HepG2 (cell line): Measurements from ENCODE around the gene ALG9. TPM values are rescaled to one million over a fixed set of nuclear protein-coding genes. Genes with fewer than 3 reads are reported as not detected.

Experiments used
- DNMT3B ChIP-seq: conservative IDR thresholded peaks from 2 replicates; pipeline ENCODE4 v1.6.1; 2016; ENCODE audit warnings: missing biosample characterization, control low read depth
- FLYWCH1 ChIP-seq: sonication (generic); formaldehyde crosslinking; IDR thresholded peaks from 2 replicates; pipeline ENCODE4 v1.8.1; 2023; ENCODE audit warnings: mild to moderate bottlenecking, missing genetic modification reagents
- FOXJ3 ChIP-seq: sonication (generic); formaldehyde crosslinking; IDR thresholded peaks from 2 replicates; pipeline ENCODE4 v1.4.0; 2020; ENCODE audit warnings: missing genetic modification reagents, mild to moderate bottlenecking, borderline replicate concordance
- HDAC1 ChIP-seq: sonication (generic); formaldehyde crosslinking; IDR thresholded peaks from 2 replicates; pipeline ENCODE4 v1.5.1; 2020; ENCODE audit warnings: mild to moderate bottlenecking, missing genetic modification reagents
- NFKBIZ ChIP-seq: IDR thresholded peaks from 2 replicates; pipeline ENCODE4 v1.6.1; 2018; ENCODE audit warnings: missing genetic modification reagents, missing compliant biosample characterization
- NR1H2 ChIP-seq: sonication (generic); formaldehyde crosslinking; IDR thresholded peaks from 2 replicates; pipeline ENCODE4 v1.8.1; 2022; ENCODE audit warnings: low read depth, missing genetic modification reagents, borderline replicate concordance
- PHB2 ChIP-seq: fragments of 450-650 bp; IDR thresholded peaks from 2 replicates; pipeline ENCODE4 v1.6.1; 2018; ENCODE audit not compliant: partially characterized antibody
- SP4 ChIP-seq: sonication (generic); formaldehyde crosslinking; IDR thresholded peaks from 2 replicates; pipeline ENCODE4 v1.8.1; 2023; ENCODE audit warnings: mild to moderate bottlenecking, missing genetic modification reagents
- TEAD2 ChIP-seq: sonication (generic); formaldehyde crosslinking; IDR thresholded peaks from 2 replicates; pipeline ENCODE4 v1.9.0; 2021; ENCODE audit warnings: missing genetic modification reagents
- ZMAT3 ChIP-seq: sonication (generic); formaldehyde crosslinking; conservative IDR thresholded peaks from 2 replicates; pipeline ENCODE4 v1.7.0; 2021; ENCODE audit warnings: missing genetic modification reagents
- ZNF282 ChIP-seq: fragments of 450-650 bp; IDR thresholded peaks from 2 replicates; pipeline ENCODE4 v1.6.1; 2018; ENCODE audit not compliant: partially characterized antibody
- ZNF292 ChIP-seq: sonication (generic); formaldehyde crosslinking; IDR thresholded peaks from 2 replicates; pipeline ENCODE4 v1.8.1; 2022; ENCODE audit warnings: mild to moderate bottlenecking, low read depth, missing genetic modification reagents, borderline replicate concordance
- ZNF383 ChIP-seq: sonication (generic); formaldehyde crosslinking; IDR thresholded peaks from 2 replicates; pipeline ENCODE4 v1.4.0; 2020; ENCODE audit warnings: missing genetic modification reagents, mild to moderate bottlenecking, borderline replicate concordance
- ZNF512B ChIP-seq: sonication (generic); formaldehyde crosslinking; IDR thresholded peaks from 2 replicates; pipeline ENCODE4 v1.5.1; 2020; ENCODE audit warnings: missing genetic modification reagents, mild to moderate bottlenecking, borderline replicate concordance
- ZNF75D ChIP-seq: sonication (generic); formaldehyde crosslinking; IDR thresholded peaks from 2 replicates; pipeline ENCODE4 v1.8.1; 2023; ENCODE audit warnings: missing genetic modification reagents, mild to moderate bottlenecking, borderline replicate concordance
- polyA plus RNA-seq, 8 experiments: library from polyadenylated mRNA; depleted of rRNA in 3 of 8; stranded (reverse) in 7 of 8; unstranded in 1 of 8; fragments of >200 nt; fragmentation: Illumina TruSeq in 4 of 8; extraction: Trizol in 4 of 8; gene quantifications; 2 replicates each; pipeline versions ENCODE4 v1.2.1 to v1.2.3, GENCODE V29; 2011 to 2016; ENCODE audit warnings: low read depth in 4 of 8, missing spikeins in 1 of 8, mixed read lengths in 1 of 8; ENCODE audit not compliant: insufficient read depth in 1 of 8
- total RNA-seq, 5 experiments: library from RNA; depleted of rRNA; stranded (reverse); fragments of >200 nt; fragmentation: Illumina TruSeq; extraction: Trizol; gene quantifications; 2 replicates each; pipeline ENCODE4 v1.2.3, GENCODE V29; 2016; ENCODE audit warnings: low read depth in 1 of 5
- TF ChIP-seq, protein P1 (sequence below): sonication (generic); formaldehyde crosslinking; IDR thresholded peaks from 2 replicates; pipeline ENCODE4 v1.4.0; 2020; ENCODE audit warnings: missing genetic modification reagents, borderline replicate concordance
- TF ChIP-seq, protein P2 (sequence below): sonication (generic); IDR thresholded peaks from 2 replicates; pipeline ENCODE4 v1.6.1; 2016; ENCODE audit warnings: low read depth, borderline replicate concordance
- TF ChIP-seq, protein P3 (sequence below): sonication (generic); formaldehyde crosslinking; IDR thresholded peaks from 2 replicates; pipeline ENCODE4 v1.4.0; 2020; ENCODE audit warnings: missing genetic modification reagents
- TF ChIP-seq, protein P4 (sequence below): sonication (generic); formaldehyde crosslinking; IDR thresholded peaks from 2 replicates; pipeline ENCODE4 v1.5.0; 2020; ENCODE audit warnings: mild to moderate bottlenecking, missing genetic modification reagents

The ALG9 gene
- total and polyA plus RNA-seq, 2 of the 13 experiments (the other 11 are each of a cell fraction or from before 2014, with no cell fraction given), result 39.4 to 40.6 TPM

GRCh38 chr11:111870886-111871692 is at the start of gene ALG9 (continued):
- TF ChIP-seq, protein P1, sequence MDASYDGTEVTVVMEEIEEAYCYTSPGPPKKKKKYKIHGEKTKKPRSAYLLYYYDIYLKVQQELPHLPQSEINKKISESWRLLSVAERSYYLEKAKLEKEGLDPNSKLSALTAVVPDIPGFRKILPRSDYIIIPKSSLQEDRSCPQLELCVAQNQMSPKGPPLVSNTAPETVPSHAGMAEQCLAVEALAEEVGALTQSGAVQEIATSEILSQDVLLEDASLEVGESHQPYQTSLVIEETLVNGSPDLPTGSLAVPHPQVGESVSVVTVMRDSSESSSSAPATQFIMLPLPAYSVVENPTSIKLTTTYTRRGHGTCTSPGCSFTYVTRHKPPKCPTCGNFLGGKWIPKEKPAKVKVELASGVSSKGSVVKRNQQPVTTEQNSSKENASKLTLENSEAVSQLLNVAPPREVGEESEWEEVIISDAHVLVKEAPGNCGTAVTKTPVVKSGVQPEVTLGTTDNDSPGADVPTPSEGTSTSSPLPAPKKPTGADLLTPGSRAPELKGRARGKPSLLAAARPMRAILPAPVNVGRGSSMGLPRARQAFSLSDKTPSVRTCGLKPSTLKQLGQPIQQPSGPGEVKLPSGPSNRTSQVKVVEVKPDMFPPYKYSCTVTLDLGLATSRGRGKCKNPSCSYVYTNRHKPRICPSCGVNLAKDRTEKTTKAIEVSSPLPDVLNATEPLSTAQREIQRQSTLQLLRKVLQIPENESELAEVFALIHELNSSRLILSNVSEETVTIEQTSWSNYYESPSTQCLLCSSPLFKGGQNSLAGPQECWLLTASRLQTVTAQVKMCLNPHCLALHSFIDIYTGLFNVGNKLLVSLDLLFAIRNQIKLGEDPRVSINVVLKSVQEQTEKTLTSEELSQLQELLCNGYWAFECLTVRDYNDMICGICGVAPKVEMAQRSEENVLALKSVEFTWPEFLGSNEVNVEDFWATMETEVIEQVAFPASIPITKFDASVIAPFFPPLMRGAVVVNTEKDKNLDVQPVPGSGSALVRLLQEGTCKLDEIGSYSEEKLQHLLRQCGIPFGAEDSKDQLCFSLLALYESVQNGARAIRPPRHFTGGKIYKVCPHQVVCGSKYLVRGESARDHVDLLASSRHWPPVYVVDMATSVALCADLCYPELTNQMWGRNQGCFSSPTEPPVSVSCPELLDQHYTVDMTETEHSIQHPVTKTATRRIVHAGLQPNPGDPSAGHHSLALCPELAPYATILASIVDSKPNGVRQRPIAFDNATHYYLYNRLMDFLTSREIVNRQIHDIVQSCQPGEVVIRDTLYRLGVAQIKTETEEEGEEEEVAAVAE (CRISPR knock-in tag), result no peak; the same call in 1 of the 2 replicates
- TF ChIP-seq ZNF75D (CRISPR knock-in tag) (no peak), ZNF292 (CRISPR knock-in tag) (peak; percentile 58; the same call in 1 of the 2 replicates), FOXJ3 (CRISPR knock-in tag) (no peak), ZNF383 (no peak), PHB2 (no peak), NR1H2 (CRISPR knock-in tag) (no peak), DNMT3B (no peak), FLYWCH1 (CRISPR knock-in tag) (no peak), ZNF512B (no peak), HDAC1 (CRISPR knock-in tag) (peak; percentile 59; the same call in 1 of the 2 replicates), SP4 (CRISPR knock-in tag) (peak; percentile 61; the same call in 1 of the 2 replicates), ZNF282 (no peak), ZMAT3 (CRISPR knock-in tag) (no peak), TEAD2 (CRISPR knock-in tag) (no peak), NFKBIZ (CRISPR knock-in tag) (no peak)
- TF ChIP-seq, protein P2, sequence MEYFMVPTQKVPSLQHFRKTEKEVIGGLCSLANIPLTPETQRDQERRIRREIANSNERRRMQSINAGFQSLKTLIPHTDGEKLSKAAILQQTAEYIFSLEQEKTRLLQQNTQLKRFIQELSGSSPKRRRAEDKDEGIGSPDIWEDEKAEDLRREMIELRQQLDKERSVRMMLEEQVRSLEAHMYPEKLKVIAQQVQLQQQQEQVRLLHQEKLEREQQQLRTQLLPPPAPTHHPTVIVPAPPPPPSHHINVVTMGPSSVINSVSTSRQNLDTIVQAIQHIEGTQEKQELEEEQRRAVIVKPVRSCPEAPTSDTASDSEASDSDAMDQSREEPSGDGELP, result no peak
- TF ChIP-seq, protein P3, sequence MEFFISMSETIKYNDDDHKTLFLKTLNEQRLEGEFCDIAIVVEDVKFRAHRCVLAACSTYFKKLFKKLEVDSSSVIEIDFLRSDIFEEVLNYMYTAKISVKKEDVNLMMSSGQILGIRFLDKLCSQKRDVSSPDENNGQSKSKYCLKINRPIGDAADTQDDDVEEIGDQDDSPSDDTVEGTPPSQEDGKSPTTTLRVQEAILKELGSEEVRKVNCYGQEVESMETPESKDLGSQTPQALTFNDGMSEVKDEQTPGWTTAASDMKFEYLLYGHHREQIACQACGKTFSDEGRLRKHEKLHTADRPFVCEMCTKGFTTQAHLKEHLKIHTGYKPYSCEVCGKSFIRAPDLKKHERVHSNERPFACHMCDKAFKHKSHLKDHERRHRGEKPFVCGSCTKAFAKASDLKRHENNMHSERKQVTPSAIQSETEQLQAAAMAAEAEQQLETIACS, result no peak
- TF ChIP-seq, protein P4, sequence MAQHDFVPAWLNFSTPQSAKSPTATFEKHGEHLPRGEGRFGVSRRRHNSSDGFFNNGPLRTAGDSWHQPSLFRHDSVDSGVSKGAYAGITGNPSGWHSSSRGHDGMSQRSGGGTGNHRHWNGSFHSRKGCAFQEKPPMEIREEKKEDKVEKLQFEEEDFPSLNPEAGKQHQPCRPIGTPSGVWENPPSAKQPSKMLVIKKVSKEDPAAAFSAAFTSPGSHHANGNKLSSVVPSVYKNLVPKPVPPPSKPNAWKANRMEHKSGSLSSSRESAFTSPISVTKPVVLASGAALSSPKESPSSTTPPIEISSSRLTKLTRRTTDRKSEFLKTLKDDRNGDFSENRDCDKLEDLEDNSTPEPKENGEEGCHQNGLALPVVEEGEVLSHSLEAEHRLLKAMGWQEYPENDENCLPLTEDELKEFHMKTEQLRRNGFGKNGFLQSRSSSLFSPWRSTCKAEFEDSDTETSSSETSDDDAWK (CRISPR knock-in tag), result no peak
